HCT116 (cell line): ENCODE data around the gene C13orf46. TPM values are rescaled to one million over a fixed set of nuclear protein-coding genes. Genes with fewer than 3 reads are reported as not detected.

Source experiments
- ATAC-seq: fragments of 200-7000 bp; cut with Tn5 transposase; 2 replicates; pipeline ENCODE4 v1.9.1; 2020; ENCODE audit warnings: mild to moderate bottlenecking, moderate library complexity
- BruUV-seq: library from RNA; stranded (reverse); fragments of 400-500 nt; replicated peaks from 2 replicates; lab custom pipeline; 2021; lab: Mats Ljungman, UMichigan
- CTCF ChIA-PET: fragments of 300-600 bp; sonication (Branson Sonifier 250); formaldehyde crosslinking; loops from one replicate; lab custom pipeline; 2021; ENCODE audit warnings: antibody characterized with exemption; lab: Charles Lee
- POLR2A ChIA-PET: fragments of 300-600, 350-600 bp; sonication (Branson Sonifier 250); formaldehyde crosslinking; loops from one replicate; lab custom pipeline; 2021; ENCODE audit warnings: antibody characterized with exemption; lab: Charles Lee
- RAD21 ChIA-PET, 2 experiments: fragments of 300-600 bp; sonication (Branson Sonifier 250); formaldehyde crosslinking; loops; one replicate each; lab custom pipeline; 2023; ENCODE audit warnings: low total read pairs in 2 of 2; ENCODE audit not compliant: uncharacterized antibody in 2 of 2, unreplicated experiment in 2 of 2, low non-redundant PET in 1 of 2; lab: Charles Lee
- DNase-seq: peaks from one replicate; pipeline ENCODE4 v3.0.0-alpha.2; 2010; ENCODE audit warnings: low read depth, low spot score
- H2AFZ ChIP-seq: fragments of 200-600 bp; shearing (Covaris generic), sonication (generic); 2 replicates; pipeline ENCODE4 v1.6.1; 2017; ENCODE audit warnings: low read depth, mixed run types, mixed read lengths, antibody characterized with exemption, low read length; ENCODE audit not compliant: poor library complexity, severe bottlenecking
- H3K27ac ChIP-seq: 2 replicates; pipeline ENCODE4 v1.5.1; 2012; ENCODE audit warnings: low read depth, low read length
- H3K27me3 ChIP-seq: fragments of 200-600 bp; sonication (generic); 2 replicates; pipeline ENCODE4 v1.6.1; 2016; ENCODE audit warnings: mixed run types, low read length, mixed read lengths; ENCODE audit not compliant: insufficient read depth
- H3K36me3 ChIP-seq, 2 experiments: fragments of 200-500 bp in 1 of 2; fragments of 200-600 bp in 1 of 2; sonication (Bioruptor generic) in 1 of 2; sonication (generic) in 1 of 2; 2 replicates each; pipeline versions ENCODE4 v1.5.1 to v1.6.1; 2014 to 2016; ENCODE audit warnings: low read length in 2 of 2, inconsistent platforms in 1 of 2, mixed read lengths in 1 of 2, mixed run types in 1 of 2; ENCODE audit not compliant: insufficient read depth in 2 of 2, control insufficient read depth in 1 of 2
- H3K4me1 ChIP-seq, 2 experiments: fragments of 200-600 bp in 1 of 2; sonication (generic) in 1 of 2; 2 replicates each; pipeline versions ENCODE4 v1.5.1 to v1.6.1; 2012 to 2017; ENCODE audit warnings: low read length in 2 of 2, inconsistent platforms in 1 of 2, mild to moderate bottlenecking in 1 of 2, mixed read lengths in 1 of 2, mixed run types in 1 of 2, moderate library complexity in 1 of 2; ENCODE audit not compliant: insufficient read depth in 2 of 2, control insufficient read depth in 1 of 2
- H3K4me2 ChIP-seq: fragments of 200-600 bp; sonication (generic); 2 replicates; pipeline ENCODE4 v1.6.1; 2017; ENCODE audit warnings: mixed run types, low read length, mixed read lengths
- H3K4me3 ChIP-seq, 2 experiments: fragments of 200-600 bp in 1 of 2; sonication (generic) in 1 of 2; replicated peaks in 1 of 2; 2 replicates each; pipeline ENCODE4 v1.5.1; 2011 to 2016; ENCODE audit warnings: low read length in 2 of 2, control low read depth in 1 of 2, low read depth in 1 of 2, mild to moderate bottlenecking in 1 of 2, mixed read lengths in 1 of 2, mixed run types in 1 of 2
- H3K79me2 ChIP-seq: fragments of 200-600 bp; sonication (generic); 2 replicates; pipeline ENCODE4 v1.6.1; 2017; ENCODE audit warnings: mild to moderate bottlenecking, mixed run types, low read length, moderate library complexity, mixed read lengths; ENCODE audit not compliant: insufficient read depth
- H3K9ac ChIP-seq: fragments of 200-600 bp; sonication (generic); 2 replicates; pipeline ENCODE4 v1.6.1; 2016; ENCODE audit warnings: low read length, mixed read lengths
- H3K9me2 ChIP-seq: fragments of 200-600 bp; sonication (generic), shearing (Covaris generic); 2 replicates; pipeline ENCODE4 v1.6.1; 2017; ENCODE audit warnings: mixed run types, mild to moderate bottlenecking, moderate library complexity; ENCODE audit not compliant: insufficient read depth
- H3K9me3 ChIP-seq, 2 experiments: fragments of 200-500 bp in 1 of 2; fragments of 200-600 bp in 1 of 2; sonication (Bioruptor generic) in 1 of 2; sonication (generic) in 1 of 2; 2 replicates each; pipeline ENCODE4 v1.6.1; 2014 to 2017; ENCODE audit warnings: low read length in 2 of 2, mixed read lengths in 2 of 2, inconsistent platforms in 1 of 2, low read depth in 1 of 2, mild to moderate bottlenecking in 1 of 2, mixed run types in 1 of 2, moderate library complexity in 1 of 2; ENCODE audit not compliant: control insufficient read depth in 1 of 2, insufficient read depth in 1 of 2
- H4K20me1 ChIP-seq: fragments of 200-600 bp; sonication (generic), shearing (Covaris generic); 2 replicates; pipeline ENCODE4 v1.6.1; 2017; ENCODE audit warnings: mixed run types, mild to moderate bottlenecking, moderate library complexity; ENCODE audit not compliant: insufficient read depth
- CEBPB ChIP-seq: IDR thresholded peaks from 2 replicates; pipeline ENCODE4 v1.6.1; 2012; ENCODE audit warnings: low read depth
- EGR1 ChIP-seq: IDR thresholded peaks from 2 replicates; pipeline ENCODE4 v1.6.1; 2012; ENCODE audit warnings: low read depth
- EZH2 ChIP-seq: fragments of 200-600 bp; sonication (generic); IDR thresholded peaks from 2 replicates; pipeline ENCODE4 v1.6.1; 2017; ENCODE audit warnings: antibody characterized with exemption, mixed run types
- FOSL1 ChIP-seq: IDR thresholded peaks from 2 replicates; pipeline ENCODE4 v1.6.1; 2012; ENCODE audit warnings: low read depth
- POLR2A ChIP-seq: IDR thresholded peaks from 2 replicates; pipeline ENCODE4 v1.7.0; 2011; ENCODE audit warnings: borderline replicate concordance; ENCODE audit not compliant: insufficient read depth, insufficient read length; ENCODE audit errors: extremely low read depth
- REST ChIP-seq: IDR thresholded peaks from 2 replicates; pipeline ENCODE4 v1.6.1; 2012; ENCODE audit warnings: low read depth
- SRF ChIP-seq: IDR thresholded peaks from 2 replicates; pipeline ENCODE4 v1.6.1; 2012; ENCODE audit warnings: low read depth
- TCF7L2 ChIP-seq: IDR thresholded peaks from 2 replicates; pipeline ENCODE4 v1.7.0; 2011; ENCODE audit warnings: borderline replicate concordance, inconsistent platforms; ENCODE audit not compliant: insufficient read depth, insufficient read length; ENCODE audit errors: extremely low read depth
- YY1 ChIP-seq: IDR thresholded peaks from 2 replicates; pipeline ENCODE4 v1.6.1; 2011; ENCODE audit warnings: low read length, low read depth, moderate library complexity, mild to moderate bottlenecking; ENCODE audit not compliant: insufficient replicate concordance; ENCODE audit errors: extremely low read depth
- ZFX ChIP-seq: fragments of 450-650 bp; IDR thresholded peaks from 2 replicates; pipeline ENCODE4 v1.6.1; 2017
- intact Hi-C: fragments of 100-400 bp; cut with micrococcal nuclease; formaldehyde crosslinking; loops from 2 replicates; pipeline ENCODE4 v1.10.0; 2022
- total RNA-seq: library from RNA; stranded (reverse); gene quantifications from one replicate; pipeline ENCODE4 v1.2.1, GENCODE V29; 2021; ENCODE audit not compliant: unreplicated experiment
- TF ChIP-seq, protein P1 (sequence below): IDR thresholded peaks from 2 replicates; pipeline ENCODE4 v1.6.1; 2012
- TF ChIP-seq, protein P2 (sequence below): IDR thresholded peaks from 2 replicates; pipeline ENCODE4 v1.6.1; 2012

Gene C13orf46
- total RNA-seq, 1 experiment from 2014 or later: 0.93 TPM

GRCh38 chr13:114017966-114018365 is 44.1 kb upstream of the C13orf46 start:
- BruUV-seq: no TSS peak
- H3K79me2 ChIP-seq: no peaks in the 10 kb centered on the region
- intact Hi-C loops: no loop called here
- no peaks in the 10 kb centered on the region for H3K27me3 ChIP-seq
- no peak overlapping the region for H3K9ac ChIP-seq
- no peak overlapping the region for H3K4me2 ChIP-seq
- H3K27ac ChIP-seq: no peak overlapping the region
- H4K20me1 ChIP-seq: no peaks in the 10 kb centered on the region
- no peak overlapping the region for H3K4me3 ChIP-seq
- no peak overlapping the region for H2AFZ ChIP-seq
- CTCF ChIA-PET: no interaction called here
- TF ChIP-seq EZH2 (no peak), CEBPB (no peak), TCF7L2 (no peak), SRF (no peak), YY1 (no peak), EGR1 (no peak), FOSL1 (no peak), ZFX (no peak), REST (no peak), POLR2A (no peak)
- TF ChIP-seq, protein P1, sequence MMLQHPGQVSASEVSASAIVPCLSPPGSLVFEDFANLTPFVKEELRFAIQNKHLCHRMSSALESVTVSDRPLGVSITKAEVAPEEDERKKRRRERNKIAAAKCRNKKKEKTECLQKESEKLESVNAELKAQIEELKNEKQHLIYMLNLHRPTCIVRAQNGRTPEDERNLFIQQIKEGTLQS: no peak
- TF ChIP-seq, protein P2, sequence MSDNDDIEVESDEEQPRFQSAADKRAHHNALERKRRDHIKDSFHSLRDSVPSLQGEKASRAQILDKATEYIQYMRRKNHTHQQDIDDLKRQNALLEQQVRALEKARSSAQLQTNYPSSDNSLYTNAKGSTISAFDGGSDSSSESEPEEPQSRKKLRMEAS: no peak
- TF ChIP-seq, all 23 proteins: peak for 0
- DNase-seq: no peak
- Histone ChIP-seq H3K4me1 (peaks cover 0 to 5% of the 10 kb centered on the region in 2 experiments; a peak in 2 of 4 replicates), H3K9me3 (no peaks in the 10 kb centered on the region), H3K36me3 (no peaks in the 10 kb centered on the region), H3K9me2 (no peaks in the 10 kb centered on the region)
- ChIA-PET RAD21 (no interaction called here), POLR2A (no interaction called here)
- ATAC-seq: no peak
